ENCODE measurements around the gene PHLDA2. TPM values are rescaled to one million over a fixed set of nuclear protein-coding genes. Genes with fewer than 3 reads are reported as not detected.

PHLDA2 gene
- polyA plus RNA-seq, 12 donors = 0.26 to 2.4 (median 0.50) TPM; not detected in 3

DNA sequence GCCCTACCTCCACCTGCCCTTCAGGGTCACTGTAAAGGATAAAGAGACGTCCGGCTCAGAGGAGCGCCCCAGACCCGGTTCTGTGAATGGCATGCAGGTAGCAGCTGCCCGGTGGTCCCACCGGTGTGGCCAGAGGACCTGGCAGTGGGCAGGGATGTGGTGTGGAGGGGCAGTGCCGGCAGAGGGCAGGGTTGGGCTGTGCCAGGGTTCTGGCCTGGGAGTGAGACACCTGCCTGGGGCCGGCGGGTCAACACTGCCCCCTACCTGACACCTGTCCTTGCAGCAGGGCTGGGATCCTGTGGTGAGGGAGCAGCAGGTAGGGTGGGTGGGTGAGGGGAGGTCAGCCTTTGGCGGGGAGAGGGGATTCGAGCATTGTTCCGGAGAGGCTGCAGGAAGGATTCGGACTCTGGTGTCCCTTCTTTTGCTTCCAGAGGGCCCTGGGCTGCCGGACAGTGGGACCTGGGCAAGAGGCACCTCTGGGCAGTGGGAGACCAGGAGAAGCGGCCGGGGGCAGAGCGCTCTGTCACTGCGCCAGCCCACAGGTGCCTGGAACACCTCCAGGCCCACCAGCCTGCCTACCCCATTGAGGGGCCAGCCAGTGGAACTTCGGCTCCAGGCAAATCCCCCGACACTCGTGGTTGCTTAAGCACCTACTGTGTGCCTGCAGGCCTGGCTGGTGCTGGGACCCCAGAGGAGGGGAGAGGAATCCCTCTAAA lies 1.6 kb upstream of the PHLDA2 start:
- DNase-seq = no peak

DNA sequence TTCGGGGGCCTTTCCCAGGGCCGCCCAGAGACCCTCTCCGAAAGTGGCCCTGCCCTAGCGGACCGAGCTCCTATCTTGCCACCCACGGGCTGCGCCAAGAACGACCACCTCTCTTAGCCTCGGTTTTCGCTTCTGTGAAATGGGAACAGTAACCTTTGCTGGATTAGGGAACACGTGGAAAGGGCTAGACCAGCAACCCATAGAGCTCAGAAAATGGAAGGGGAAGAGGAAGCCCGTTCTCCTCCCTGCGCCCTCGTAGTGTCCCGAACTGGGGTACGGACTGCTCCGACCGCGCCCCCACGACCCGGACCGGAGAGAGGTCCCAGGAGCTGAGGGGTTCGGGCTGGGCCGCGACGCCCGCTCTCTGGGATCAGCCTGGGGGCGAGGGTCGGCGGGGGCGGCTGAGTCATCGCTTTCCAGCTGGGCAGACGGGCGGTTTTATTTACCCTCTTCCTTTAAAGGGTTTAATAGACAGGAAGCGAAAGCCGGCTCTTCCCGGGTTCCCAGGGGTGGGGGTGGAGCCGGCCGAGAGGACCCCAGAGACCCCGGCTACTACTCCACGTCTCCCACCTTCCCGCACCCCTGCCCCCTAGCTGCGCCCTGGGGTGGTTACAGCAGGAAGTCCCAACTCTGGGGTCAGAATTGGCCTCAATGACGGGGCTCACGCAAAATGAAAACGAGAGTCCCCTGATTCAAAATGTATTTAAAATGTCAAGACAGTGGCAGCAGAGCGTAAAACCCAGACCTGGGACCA lies 907 bp upstream of the PHLDA2 start:
- DNase-seq = no peak

DNA sequence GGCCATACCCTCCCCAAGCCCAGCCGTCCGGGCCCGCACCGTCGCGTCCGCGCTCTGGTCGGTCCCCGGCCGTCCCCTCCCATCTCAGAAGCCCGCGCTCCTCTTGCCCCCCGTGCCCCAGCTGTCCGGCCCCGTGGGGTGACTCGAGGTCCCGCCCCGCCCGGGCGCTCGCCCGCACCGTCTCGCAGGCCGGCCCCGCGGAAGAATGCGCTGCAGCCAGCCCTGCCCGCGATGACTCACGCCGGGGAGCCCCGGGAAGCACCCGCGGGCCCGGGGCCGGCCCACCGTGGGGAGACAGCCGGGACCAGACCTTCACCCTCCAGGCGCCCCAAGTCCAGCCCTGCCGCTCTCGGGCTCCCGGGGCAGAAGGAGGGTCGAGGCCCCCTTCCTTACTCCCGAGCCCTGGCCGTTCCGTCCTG lies 320 bp upstream of the PHLDA2 start:
- DNase-seq = no peak

DNA sequence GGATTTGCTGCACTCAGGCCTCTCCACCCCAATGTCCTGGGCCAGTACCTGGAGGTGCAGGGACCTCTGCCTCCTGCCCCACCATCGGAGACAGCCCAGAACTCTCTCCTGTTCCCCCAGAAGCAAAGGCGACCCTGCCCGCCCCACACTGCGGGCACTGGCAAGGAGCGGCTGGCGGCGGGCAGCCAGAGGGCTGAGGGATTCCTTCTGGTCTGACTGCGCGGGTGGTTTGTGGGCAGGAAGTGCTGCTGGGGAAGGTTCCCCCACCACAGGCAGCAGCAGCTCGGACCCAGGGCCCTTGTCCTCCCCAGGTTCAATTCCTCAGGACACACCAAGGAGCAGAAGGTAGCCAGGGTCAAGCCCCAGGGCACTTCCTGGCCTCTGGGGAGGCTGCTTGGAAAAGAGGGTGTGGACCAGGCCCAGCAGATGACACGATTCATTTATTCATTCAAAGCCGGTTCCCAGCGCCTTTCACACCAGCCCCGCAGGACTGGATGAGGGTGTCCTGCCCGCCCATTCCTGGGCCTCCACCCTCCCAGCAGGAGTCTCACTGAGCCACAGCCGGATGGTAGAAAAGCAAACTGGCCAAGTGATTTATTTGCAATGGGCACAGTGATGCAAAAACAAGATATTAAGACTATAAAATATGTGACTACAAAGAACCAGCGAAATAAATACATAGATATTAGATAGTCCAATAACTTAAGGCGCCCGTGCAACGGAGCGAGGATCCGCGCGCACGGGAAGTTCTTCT lies 1.2 kb downstream of the PHLDA2 start:
- DNase-seq = no peak

DNA sequence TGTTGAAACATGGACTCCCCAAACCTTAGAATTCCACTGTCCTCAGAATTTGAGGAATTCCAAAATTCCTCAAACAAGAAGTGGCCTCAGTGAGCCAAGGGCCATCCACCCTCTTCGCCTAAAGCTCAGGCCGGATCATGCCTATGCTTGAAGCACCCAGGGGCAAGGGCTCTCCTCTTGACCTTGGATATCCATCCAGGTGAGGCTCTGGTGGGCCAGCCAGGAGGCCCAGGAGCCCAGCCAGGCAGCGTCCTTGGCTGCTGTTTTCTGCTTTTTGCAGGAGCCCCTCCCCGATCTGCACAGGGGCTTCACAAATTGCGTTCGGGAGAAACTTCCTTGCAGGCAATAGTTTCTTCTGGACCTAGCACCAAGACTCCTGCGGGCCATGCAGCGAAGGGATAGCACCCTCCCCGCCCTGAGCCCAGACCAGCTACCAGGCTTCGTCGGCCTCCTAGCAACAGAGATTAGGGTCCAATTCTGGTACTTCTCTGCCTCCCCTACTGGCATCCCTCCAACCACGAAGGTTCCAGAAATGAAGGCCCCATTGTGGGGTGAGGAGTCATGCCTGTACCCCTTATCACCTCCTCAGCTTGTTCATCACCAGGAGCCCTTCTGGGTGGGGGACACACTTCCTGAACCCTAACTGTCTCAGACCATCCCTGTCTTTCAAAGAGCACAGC lies 2.0 kb downstream of the PHLDA2 start:
- no peak for DNase-seq

DNA sequence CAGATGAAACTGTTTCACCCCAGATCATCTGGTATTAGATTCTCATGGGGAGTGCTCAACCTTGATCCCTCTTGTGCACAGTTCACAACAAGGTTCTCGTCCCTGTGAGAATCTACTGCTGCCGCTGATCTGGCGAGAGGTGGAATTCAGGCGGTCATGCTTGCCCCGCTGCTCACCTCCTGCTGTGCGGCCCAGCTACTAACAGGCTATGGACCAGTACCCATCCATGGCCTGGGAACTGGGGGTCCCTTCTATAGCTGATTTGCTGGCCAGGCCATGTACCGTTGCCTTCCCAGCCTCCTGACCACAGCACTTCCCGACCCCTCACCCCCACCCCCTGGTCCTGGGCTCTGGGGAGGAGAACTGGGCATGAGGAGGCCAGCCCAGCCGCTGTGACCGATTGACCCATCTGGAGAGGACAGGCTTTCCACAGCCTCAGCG lies 2.6 kb downstream of the PHLDA2 start:
- DNase-seq = no peak

DNA sequence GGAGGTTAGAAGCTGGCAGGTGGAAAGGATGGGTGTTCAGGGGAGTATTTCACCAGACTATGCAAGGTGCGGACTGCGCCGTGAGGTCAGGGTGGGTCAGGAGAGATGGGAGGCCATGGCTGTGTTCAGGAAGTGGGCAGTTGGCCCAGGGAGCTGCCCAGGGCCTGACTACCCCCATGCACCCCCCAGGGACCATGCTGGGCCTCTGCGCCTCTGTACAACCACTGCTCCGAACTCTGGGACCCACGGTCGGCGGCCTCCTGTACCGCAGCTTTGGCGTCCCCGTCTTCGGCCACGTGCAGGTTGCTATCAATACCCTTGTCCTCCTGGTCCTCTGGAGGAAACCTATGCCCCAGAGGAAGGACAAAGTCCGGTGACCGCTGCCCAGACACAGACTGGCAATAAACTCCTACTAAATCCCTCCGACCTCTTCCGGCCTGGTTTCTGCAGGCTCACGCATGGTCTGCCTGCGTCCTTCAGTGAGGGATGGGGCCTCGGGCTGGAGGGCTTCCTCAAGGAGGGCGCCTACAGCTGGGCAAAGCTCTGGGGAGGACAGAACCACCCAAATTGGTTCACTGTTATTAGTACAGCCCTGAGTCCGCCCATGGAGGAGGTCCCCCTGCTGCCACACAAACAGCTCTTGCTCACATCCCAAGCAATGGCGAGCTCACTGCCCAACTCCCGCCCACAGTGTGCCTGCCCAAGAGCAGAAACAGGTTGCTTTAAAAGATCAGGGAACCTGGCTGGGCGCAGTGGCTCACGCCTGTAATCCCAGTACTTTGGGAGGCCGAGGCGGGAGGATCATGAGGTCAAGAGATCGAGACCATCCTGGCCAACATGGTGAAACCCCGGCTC lies 4.2 kb downstream of the PHLDA2 start:
- DNase-seq = no peak

DNA sequence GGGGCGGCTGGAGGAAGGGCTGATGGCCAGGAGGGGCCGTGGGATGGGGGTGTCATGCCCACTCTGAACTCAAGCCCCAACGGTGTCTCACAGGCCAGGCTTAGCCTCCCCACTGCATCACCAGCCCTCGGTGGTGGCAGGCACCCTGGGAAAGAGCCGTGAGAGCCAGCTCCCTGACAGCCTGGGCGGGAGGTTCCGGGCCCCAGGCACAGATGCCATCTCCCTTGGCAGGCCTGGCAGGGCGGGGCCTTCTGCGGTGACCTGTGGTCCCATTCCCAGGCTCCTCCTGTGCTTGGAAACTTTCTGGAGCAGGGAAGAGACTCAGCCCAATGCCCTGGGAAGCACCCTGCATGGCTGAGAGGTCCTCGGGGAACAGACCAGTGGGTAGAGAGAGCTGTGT lies 4.8 kb downstream of the PHLDA2 start:
- no peak for DNase-seq

DNA sequence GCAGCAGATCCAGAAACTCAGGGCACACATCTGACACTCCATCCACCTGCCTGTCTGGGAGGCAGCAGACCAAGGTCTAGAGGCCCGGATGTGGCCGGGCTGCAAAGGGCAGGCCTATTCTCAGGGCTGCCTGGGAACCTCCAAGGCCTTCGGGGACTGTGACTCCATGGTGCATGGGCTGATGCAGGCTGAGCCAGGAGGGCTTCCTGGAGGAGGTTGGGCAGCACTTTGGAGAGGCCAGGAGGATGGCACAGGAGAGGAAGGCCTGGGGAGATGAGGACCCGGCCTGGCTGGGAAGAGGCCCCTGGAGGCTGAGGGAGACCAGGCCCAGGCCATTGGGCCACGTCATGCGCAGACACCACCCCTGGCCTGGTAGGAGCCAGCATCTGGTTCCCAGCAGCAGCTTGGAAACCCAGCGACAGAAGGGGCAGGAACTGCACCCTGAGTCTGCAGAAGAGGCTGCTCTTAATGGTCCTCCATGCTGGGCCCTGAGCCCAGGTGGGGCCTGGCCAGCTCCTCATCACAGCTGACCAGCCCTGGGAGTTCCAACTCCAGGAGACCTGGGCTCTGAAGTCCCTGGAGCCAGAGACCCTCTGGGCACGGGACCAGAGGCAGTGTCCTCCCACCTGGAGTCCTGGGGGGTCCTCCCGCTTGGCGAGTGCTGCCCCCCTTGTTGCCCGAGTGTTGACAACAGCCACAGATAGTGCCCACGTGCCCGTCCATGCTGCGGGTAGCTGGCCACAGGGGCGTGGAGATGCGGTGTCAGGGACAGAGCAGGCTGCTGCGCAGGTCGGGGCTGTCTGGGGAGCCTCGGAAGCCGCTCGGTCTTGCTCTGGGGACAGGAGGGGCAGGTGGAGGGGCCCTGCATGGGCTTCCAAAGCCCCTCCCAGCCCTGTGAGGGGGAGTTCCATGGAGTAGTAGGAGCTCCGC lies 5.5 kb downstream of the PHLDA2 start:
- DNase-seq = no peak

DNA sequence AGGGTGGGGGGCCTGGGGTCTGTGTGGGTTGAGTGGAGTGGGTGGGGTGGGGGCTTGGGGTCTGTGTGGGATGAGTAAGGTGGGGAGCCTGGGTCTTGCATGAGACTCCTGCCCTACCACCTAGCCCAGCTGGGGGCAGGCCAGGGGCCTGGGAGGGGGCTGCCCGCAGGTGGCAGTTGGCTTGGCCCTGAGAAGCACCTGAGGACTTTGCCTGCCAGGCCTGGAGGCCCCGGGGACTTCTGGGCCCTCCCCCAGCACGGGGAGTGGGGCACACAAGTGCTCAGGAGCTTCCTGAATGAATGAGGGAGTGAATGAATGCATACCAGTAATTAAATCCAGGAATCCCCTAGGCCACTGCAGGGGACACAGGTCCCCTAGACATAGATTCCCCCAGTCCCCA lies 6.6 kb downstream of the PHLDA2 start:
- no peak for DNase-seq

DNA sequence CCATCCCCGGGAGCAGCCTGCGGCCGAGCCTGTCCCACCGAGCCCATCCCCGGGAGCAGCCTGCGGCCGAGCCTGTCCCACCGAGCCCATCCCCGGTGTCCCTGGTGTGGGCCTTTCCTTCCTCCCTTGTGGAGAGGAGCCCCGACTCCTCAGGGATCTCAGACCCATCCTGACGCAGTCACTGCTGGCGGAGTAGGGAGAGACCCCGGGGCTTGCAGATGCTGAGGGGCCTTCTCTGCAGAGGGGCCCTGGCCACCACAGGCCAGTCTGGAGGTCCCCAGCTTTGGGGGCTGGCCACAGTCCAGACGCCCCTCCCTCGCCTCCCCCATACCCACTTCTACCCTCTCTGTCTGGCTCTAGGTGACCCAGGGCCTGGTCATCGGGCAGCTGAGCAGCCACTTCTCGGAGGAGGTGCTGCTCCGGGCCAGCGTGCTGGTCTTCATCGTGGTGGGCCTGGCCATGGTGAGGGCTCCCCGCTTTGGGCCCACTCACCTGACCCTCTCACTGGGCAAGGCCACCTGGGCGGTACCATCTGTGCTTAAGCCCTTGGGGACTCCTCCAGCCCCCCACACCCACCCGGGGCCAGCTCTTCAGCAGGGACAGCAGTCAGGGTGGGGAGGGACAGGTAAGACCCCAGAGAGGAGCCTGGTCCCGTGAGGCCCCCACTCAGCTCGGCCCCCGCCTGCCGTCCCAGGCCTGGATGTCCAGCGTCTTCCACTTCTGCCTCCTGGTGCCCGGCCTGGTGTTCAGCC lies 7.3 kb downstream of the PHLDA2 start:
- DNase-seq = no peak

DNA sequence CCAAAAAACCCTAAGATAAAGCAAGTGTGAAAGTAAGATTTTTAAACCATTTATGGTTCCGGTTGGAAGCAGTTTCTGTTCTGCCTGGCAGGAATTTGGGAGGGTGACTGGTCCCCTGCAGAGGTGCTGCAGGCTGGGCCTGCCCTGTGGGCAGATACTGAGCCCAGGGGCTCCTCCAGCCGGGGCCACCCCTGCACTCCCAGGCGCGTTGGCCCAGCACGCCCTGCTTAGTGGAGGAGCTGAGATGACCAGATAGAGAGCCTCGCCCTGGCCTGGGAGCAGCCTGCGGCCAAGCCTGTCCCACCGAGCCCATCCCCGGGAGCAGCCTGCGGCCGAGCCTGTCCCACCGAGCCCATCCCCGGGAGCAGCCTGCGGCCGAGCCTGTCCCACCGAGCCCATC lies 8.0 kb downstream of the PHLDA2 start:
- DNase-seq = no peak

DNA sequence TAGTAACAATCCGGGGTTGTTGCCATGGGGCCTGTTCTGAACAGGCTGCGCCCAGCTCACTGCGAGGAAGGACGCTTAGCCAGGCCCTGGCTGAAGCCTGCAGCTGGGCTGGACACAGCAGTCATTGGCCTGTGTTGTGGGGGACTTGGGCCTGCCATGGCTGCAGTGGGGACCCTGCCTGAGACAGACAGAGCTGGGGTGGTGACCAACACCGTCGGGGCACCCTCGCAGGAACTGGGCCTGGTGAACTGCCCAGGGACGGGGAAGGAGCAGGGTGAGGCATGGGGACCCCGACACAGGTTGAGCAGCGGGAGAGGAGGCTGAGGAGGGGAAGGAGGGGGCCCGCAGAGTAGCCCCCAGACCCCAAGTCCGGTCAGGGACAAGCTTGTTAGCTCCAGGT lies 8.9 kb downstream of the PHLDA2 start:
- DNase-seq = no peak

DNA sequence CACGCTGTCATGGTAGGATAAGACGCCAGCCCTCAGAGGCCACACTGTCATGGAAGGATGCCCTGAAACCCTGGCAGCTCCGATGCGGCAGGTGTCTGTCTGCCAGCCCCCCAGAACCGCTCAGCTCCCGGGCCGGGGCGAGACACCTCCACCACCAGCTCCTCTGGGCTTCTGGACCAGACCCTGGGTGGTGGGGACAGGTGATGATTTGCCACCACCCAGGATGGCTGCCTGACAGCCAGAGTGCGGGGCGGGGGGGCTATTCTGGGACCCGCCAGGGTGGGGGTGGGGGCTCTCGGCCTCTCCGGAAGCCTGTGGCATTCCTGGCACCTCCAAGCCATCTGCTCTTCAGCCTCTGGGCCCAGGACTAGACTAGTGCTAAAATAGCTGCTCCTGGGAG lies 9.4 kb downstream of the PHLDA2 start:
- no peak for DNase-seq

DNA sequence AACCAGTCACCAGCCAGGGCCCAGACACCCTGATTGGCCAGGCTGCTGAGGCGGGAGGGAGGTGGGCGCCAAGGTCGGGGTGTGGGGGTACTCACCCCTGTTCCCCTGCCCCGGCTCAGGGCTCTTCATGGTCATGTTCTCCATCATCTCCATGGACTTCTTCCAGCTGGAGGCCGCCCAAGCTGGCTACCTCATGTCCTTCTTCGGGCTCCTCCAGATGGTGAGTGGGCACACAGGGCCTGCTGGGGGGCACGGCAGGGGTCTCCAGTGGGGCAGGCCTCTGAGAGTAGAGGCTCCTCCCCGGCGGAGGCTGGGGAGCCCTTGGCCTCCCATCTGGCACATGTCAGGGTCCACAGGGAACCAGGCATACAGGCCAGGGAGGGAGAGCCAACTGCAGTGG lies 10.0 kb downstream of the PHLDA2 start:
- no peak for DNase-seq

DNA sequence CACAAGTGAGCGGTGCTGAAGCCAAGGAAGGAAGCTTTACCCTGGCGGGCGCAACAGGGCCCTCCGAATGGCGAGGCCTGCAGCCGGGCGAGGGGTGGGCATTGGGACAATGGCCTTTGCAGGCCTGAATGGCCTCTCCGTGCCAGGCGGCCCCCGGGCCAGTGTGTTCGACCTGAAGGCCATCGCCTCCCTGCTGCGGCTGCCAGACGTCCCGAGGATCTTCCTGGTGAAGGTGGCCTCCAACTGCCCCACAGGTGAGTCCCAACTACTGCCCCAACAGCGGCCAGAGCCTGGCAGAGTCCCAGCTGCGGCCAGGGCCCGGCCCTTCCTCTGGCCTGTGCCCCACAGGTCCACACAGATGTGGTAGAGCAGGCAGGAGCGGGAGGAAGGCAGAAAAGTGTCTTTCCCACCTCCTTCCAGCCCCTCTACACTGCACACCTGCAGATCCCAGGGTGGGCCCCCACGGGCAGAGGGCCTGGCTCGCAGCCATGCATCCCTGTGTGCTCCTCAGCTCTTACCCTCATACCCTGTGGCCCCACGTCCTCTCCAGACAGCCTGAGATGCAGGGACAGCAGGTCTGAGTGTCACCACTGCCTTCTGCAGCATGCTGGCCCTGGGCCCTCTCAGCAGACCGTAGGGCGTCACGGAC lies 11.3 kb downstream of the PHLDA2 start:
- no peak for DNase-seq

DNA sequence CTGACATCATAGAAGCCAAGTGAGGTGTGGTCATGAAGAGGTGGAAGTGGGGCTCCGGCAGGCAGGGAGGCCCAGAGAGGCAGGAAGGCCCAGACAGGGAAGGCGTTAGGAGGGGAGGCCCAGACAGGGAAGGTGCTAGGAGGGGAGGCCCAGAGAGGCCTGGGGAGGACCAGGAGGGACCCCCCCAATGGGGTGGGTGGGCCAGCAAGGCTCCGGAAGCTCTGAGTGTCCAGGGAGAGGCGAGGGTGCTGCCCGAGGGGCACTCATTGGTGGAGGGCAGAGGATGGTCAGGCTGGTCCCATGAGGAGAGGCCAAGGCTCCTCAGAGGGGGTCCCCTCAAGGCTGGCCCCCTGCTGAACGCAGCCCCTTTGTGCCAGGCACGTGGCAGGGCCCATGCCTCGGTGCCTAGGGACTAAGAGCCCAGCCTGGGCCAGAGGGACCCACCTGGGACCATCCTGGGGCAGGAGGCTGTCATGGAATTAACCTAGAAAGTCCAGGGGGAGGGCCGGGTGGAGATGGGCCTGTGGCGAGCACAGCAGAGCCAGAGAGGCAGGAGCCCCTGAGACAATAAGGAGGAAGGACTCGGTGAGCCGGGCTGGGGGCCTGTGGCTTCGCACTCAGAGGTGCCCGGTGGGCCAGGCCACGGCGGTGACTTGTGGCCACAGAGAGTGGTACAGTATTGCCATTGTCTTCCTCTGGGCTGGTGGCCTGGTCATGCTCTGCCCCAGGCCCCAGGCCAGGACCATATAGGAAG lies 12.2 kb downstream of the PHLDA2 start:
- no peak for DNase-seq
